Measurements from ENCODE around the gene KCNQ1. TPM values are rescaled to one million over a fixed set of nuclear protein-coding genes. Genes with fewer than 3 reads are reported as not detected.

KCNQ1 gene
- total and polyA plus RNA-seq, 2 donors (not counting 1 experiment from before 2014, with no cell fraction given), result 21.5 to 28.8 TPM

DNA sequence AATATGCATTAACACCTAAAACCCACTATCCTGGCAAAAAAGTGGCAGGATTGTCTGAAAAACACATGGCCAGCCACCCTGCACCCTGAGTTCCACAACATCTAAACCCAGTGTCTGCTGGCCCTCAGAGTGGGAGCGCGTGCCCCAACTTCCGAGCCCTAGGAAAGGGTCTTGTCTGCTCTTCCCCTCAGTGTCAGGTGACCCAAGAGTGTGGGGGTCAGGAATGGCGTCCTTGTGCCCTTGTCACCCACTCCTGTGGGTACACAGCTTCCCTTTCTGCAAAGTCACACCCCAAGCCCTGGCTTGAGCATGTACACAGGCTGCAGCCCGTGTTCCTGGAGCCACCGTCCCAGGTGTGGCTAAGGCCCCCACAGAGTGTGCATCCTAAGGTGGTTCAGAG, 373.2 kb downstream of the KCNQ1 start:
- H3K4me1 Mint-ChIP-seq, result no peaks in the 10 kb centered on the region
- Histone ChIP-seq H4K20me1 (ENCODE audit: control insufficient read depth, insufficient read depth, low read length, poor library complexity, severe bottlenecking) (no peaks in the 10 kb centered on the region), H2AFZ (ENCODE audit: insufficient read depth, low read depth, low read length, poor library complexity, severe bottlenecking) (no peak overlapping the region), H3K9me3 (ENCODE audit: control extremely low read depth in 1 of 3, control insufficient read depth in 2 of 3, insufficient read depth in 1 of 3, low read length in 2 of 3) (peaks cover 0 to 81% (median 35%) of the 10 kb centered on the region in 3 donors), H3K4me2 (replicated peaks; ENCODE audit: low read depth, low read length, poor library complexity, severe bottlenecking) (no peak overlapping the region), H3K9ac (ENCODE audit: low read length) (no peak overlapping the region), H3K27ac (ENCODE audit: low read length in 2 of 2) (no peak overlapping the region), H3K4me1 (ENCODE audit: control insufficient read depth in 2 of 2, insufficient read depth in 2 of 2, low read length in 2 of 2) (no peaks in the 10 kb centered on the region), H3K4me3 (ENCODE audit: control extremely low read depth in 1 of 5, extremely low read depth in 1 of 5, insufficient read depth in 1 of 5, low read depth in 2 of 5, low read length in 4 of 5) (no peak overlapping the region), H3K79me2 (ENCODE audit: control insufficient read depth, insufficient read depth, low read length) (no peaks in the 10 kb centered on the region), H3K36me3 (replicated peaks in 1 of 2; ENCODE audit: control extremely low read depth in 1 of 2, control insufficient read depth in 1 of 2, extremely low read depth in 1 of 2, insufficient read depth in 2 of 2, low read length in 1 of 2) (no peaks in the 10 kb centered on the region), H3K27me3 (replicated peaks in 1 of 4; ENCODE audit: control extremely low read depth in 1 of 4, control insufficient read depth in 3 of 4, insufficient read depth in 4 of 4, low read length in 3 of 4) (no peaks in the 10 kb centered on the region)
- H3K4me3 Mint-ChIP-seq, result no peak overlapping the region
- H3K9me3 Mint-ChIP-seq (ENCODE audit: insufficient read depth), result peaks cover 20% of the 10 kb centered on the region
- peaks cover 15% of the 10 kb centered on the region for H3K27me3 Mint-ChIP-seq
- intact Hi-C loops (cut with micrococcal nuclease), result no loop called here
- 89% methylated on average over 6 of the region's 6 CpGs for WGBS (ENCODE audit: insufficient coverage)
- ATAC-seq (ENCODE audit: low read depth) (no peak), DNase-seq (no peak)
- ChIA-PET POLR2A (no interaction called here), CTCF (no interaction called here)
- TF ChIP-seq CTCF (IDR thresholded peaks at IDR 0.05), result no peak
- no peak for TF ChIP-seq EZH2 (IDR thresholded peaks at IDR 0.05; ENCODE audit: borderline replicate concordance, insufficient read depth, low read depth, low read length, poor library complexity, severe bottlenecking)
- H3K27ac Mint-ChIP-seq, result no peak overlapping the region

DNA sequence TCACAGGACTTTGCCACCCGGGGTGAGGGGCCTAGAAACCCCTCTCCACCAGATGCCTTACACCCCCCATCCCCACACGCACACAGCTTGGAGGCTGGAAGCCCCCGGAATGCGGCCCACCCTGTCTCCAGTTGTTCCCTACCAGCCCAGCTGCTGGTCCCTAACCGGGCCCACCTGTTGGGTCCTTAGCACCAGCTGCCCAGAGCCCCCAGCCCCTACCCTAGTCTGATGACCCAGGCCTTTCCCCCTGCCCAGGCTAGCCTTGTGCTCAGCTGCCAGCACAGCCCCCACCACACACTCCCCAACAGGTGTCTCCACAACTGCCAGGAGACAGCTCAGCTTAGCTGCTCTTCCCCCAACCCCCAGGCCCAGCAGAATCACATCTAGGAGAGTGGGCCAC, 373.7 kb downstream of the KCNQ1 start:
- ChIA-PET CTCF (no interaction called here), POLR2A (no interaction called here)
- H2AFZ ChIP-seq (ENCODE audit: insufficient read depth, low read depth, low read length, poor library complexity, severe bottlenecking), result no peak overlapping the region
- no peak overlapping the region for H3K27ac Mint-ChIP-seq
- H3K9ac ChIP-seq (ENCODE audit: low read length), result no peak overlapping the region
- ATAC-seq (ENCODE audit: low read depth), result no peak
- no peak overlapping the region for H3K4me3 Mint-ChIP-seq
- TF ChIP-seq CTCF (IDR thresholded peaks at IDR 0.05) (no peak), EZH2 (IDR thresholded peaks at IDR 0.05; ENCODE audit: borderline replicate concordance, insufficient read depth, low read depth, low read length, poor library complexity, severe bottlenecking) (no peak)
- H3K4me2 ChIP-seq (replicated peaks; ENCODE audit: low read depth, low read length, poor library complexity, severe bottlenecking), result no peak overlapping the region
- no peak overlapping the region for H3K4me3 ChIP-seq (ENCODE audit: control extremely low read depth in 1 of 5, extremely low read depth in 1 of 5, insufficient read depth in 1 of 5, low read depth in 2 of 5, low read length in 4 of 5)
- H3K4me1 ChIP-seq (ENCODE audit: control insufficient read depth in 2 of 2, insufficient read depth in 2 of 2, low read length in 2 of 2), result no peaks in the 10 kb centered on the region
- intact Hi-C loops (cut with micrococcal nuclease), result no loop called here
- H3K9me3 ChIP-seq (ENCODE audit: control extremely low read depth in 1 of 3, control insufficient read depth in 2 of 3, insufficient read depth in 1 of 3, low read length in 2 of 3), result peaks cover 0 to 79% (median 35%) of the 10 kb centered on the region in 3 donors
- H3K27ac ChIP-seq (ENCODE audit: low read length in 2 of 2), result no peak overlapping the region
- H3K4me1 Mint-ChIP-seq, result no peaks in the 10 kb centered on the region
- no peaks in the 10 kb centered on the region for H4K20me1 ChIP-seq (ENCODE audit: control insufficient read depth, insufficient read depth, low read length, poor library complexity, severe bottlenecking)
- peaks cover 20% of the 10 kb centered on the region for H3K9me3 Mint-ChIP-seq (ENCODE audit: insufficient read depth)
- no peaks in the 10 kb centered on the region for H3K36me3 ChIP-seq (replicated peaks in 1 of 2; ENCODE audit: control extremely low read depth in 1 of 2, control insufficient read depth in 1 of 2, extremely low read depth in 1 of 2, insufficient read depth in 2 of 2, low read length in 1 of 2)
- H3K27me3 ChIP-seq (replicated peaks in 1 of 4; ENCODE audit: control extremely low read depth in 1 of 4, control insufficient read depth in 3 of 4, insufficient read depth in 4 of 4, low read length in 3 of 4), result no peaks in the 10 kb centered on the region
- 78% methylated on average over 5 of the region's 5 CpGs for WGBS (ENCODE audit: insufficient coverage)
- DNase-seq, result no peak
- no peaks in the 10 kb centered on the region for H3K79me2 ChIP-seq (ENCODE audit: control insufficient read depth, insufficient read depth, low read length)
- H3K27me3 Mint-ChIP-seq, result peaks cover 18% of the 10 kb centered on the region

All from B cell (primary cell).